ENCODE measurements around the gene MAGI1. TPM values are rescaled to one million over a fixed set of nuclear protein-coding genes. Genes with fewer than 3 reads are reported as not detected.

MAGI1 gene
- total and polyA plus RNA-seq, 2 donors (not counting 1 experiment from before 2014, with no cell fraction given) = 0.10 to 0.22 TPM

- Histone ChIP-seq H3K4me3 (ENCODE audit: control extremely low read depth in 1 of 5, extremely low read depth in 1 of 5, insufficient read depth in 1 of 5, low read depth in 2 of 5, low read length in 4 of 5) (no peak overlapping the region), H3K79me2 (ENCODE audit: control insufficient read depth, insufficient read depth, low read length) (no peaks in the 10 kb centered on the region), H3K4me1 (ENCODE audit: control insufficient read depth in 2 of 2, insufficient read depth in 2 of 2, low read length in 2 of 2) (no peaks in the 10 kb centered on the region), H3K4me2 (replicated peaks; ENCODE audit: low read depth, low read length, poor library complexity, severe bottlenecking) (no peak overlapping the region), H2AFZ (ENCODE audit: insufficient read depth, low read depth, low read length, poor library complexity, severe bottlenecking) (no peak overlapping the region), H3K9ac (ENCODE audit: low read length) (no peak overlapping the region), H4K20me1 (ENCODE audit: control insufficient read depth, insufficient read depth, low read length, poor library complexity, severe bottlenecking) (no peaks in the 10 kb centered on the region), H3K27ac (ENCODE audit: low read length in 2 of 2) (no peak overlapping the region), H3K36me3 (replicated peaks in 1 of 2; ENCODE audit: control extremely low read depth in 1 of 2, control insufficient read depth in 1 of 2, extremely low read depth in 1 of 2, insufficient read depth in 2 of 2, low read length in 1 of 2) (no peaks in the 10 kb centered on the region), H3K27me3 (replicated peaks in 1 of 4; ENCODE audit: control extremely low read depth in 1 of 4, control insufficient read depth in 3 of 4, insufficient read depth in 4 of 4, low read length in 3 of 4) (no peaks in the 10 kb centered on the region), H3K9me3 (ENCODE audit: control extremely low read depth in 1 of 3, control insufficient read depth in 2 of 3, insufficient read depth in 1 of 3, low read length in 2 of 3) (peaks cover 0 to 10% (median 0%) of the 10 kb centered on the region in 3 donors)
- POLR2A ChIA-PET = no interaction called here
- ATAC-seq (ENCODE audit: low read depth) = no peak
- H3K27ac Mint-ChIP-seq = no peak overlapping the region
- no peak overlapping the region for H3K4me3 Mint-ChIP-seq
- H3K27me3 Mint-ChIP-seq = no peaks in the 10 kb centered on the region
- CTCF ChIA-PET = no interaction called here
- TF ChIP-seq CTCF (IDR thresholded peaks at IDR 0.05) (no peak), EZH2 (IDR thresholded peaks at IDR 0.05; ENCODE audit: borderline replicate concordance, insufficient read depth, low read depth, low read length, poor library complexity, severe bottlenecking) (no peak)
- WGBS (ENCODE audit: insufficient coverage) = 96% methylated on average over 4 of the region's 8 CpGs
- intact Hi-C loops (cut with micrococcal nuclease) = no loop called here
- H3K9me3 Mint-ChIP-seq (ENCODE audit: insufficient read depth) = peaks cover 4% of the 10 kb centered on the region
- DNase-seq = no peak
- no peaks in the 10 kb centered on the region for H3K4me1 Mint-ChIP-seq
Measured at GRCh38 chr3:66073464-66074141, 34.9 kb upstream of the MAGI1 start.

GRCh38 chr3:66068255-66068654 is 29.5 kb upstream of the MAGI1 start:
- Mint-ChIP-seq H3K9me3 (ENCODE audit: insufficient read depth) (peaks cover 4% of the 10 kb centered on the region), H3K27ac (no peak overlapping the region), H3K27me3 (peaks cover 2% of the 10 kb centered on the region), H3K4me3 (no peak overlapping the region), H3K4me1 (no peaks in the 10 kb centered on the region)
- Histone ChIP-seq H3K36me3 (replicated peaks in 1 of 2; ENCODE audit: control extremely low read depth in 1 of 2, control insufficient read depth in 1 of 2, extremely low read depth in 1 of 2, insufficient read depth in 2 of 2, low read length in 1 of 2) (no peaks in the 10 kb centered on the region), H3K9ac (ENCODE audit: low read length) (no peak overlapping the region), H3K27me3 (replicated peaks in 1 of 4; ENCODE audit: control extremely low read depth in 1 of 4, control insufficient read depth in 3 of 4, insufficient read depth in 4 of 4, low read length in 3 of 4) (no peaks in the 10 kb centered on the region), H3K4me1 (ENCODE audit: control insufficient read depth in 2 of 2, insufficient read depth in 2 of 2, low read length in 2 of 2) (no peaks in the 10 kb centered on the region), H3K9me3 (ENCODE audit: control extremely low read depth in 1 of 3, control insufficient read depth in 2 of 3, insufficient read depth in 1 of 3, low read length in 2 of 3) (peaks cover 0 to 7% (median 0%) of the 10 kb centered on the region in 3 donors), H3K27ac (ENCODE audit: low read length in 2 of 2) (no peak overlapping the region), H2AFZ (ENCODE audit: insufficient read depth, low read depth, low read length, poor library complexity, severe bottlenecking) (no peak overlapping the region), H3K4me3 (ENCODE audit: control extremely low read depth in 1 of 5, extremely low read depth in 1 of 5, insufficient read depth in 1 of 5, low read depth in 2 of 5, low read length in 4 of 5) (no peak overlapping the region), H3K79me2 (ENCODE audit: control insufficient read depth, insufficient read depth, low read length) (no peaks in the 10 kb centered on the region), H4K20me1 (ENCODE audit: control insufficient read depth, insufficient read depth, low read length, poor library complexity, severe bottlenecking) (no peaks in the 10 kb centered on the region), H3K4me2 (replicated peaks; ENCODE audit: low read depth, low read length, poor library complexity, severe bottlenecking) (no peak overlapping the region)
- POLR2A ChIA-PET = no interaction called here
- CTCF ChIA-PET = no interaction called here
- 91% methylated on average over 4 of the region's 4 CpGs for WGBS (ENCODE audit: insufficient coverage)
- ATAC-seq (ENCODE audit: low read depth) (no peak), DNase-seq (no peak)
- TF ChIP-seq CTCF (IDR thresholded peaks at IDR 0.05) (no peak), EZH2 (IDR thresholded peaks at IDR 0.05; ENCODE audit: borderline replicate concordance, insufficient read depth, low read depth, low read length, poor library complexity, severe bottlenecking) (no peak)
- intact Hi-C loops (cut with micrococcal nuclease) = no loop called here
